SKM-1 (cell line): ENCODE measurements around the gene C8A.

Source experiments
- DNase-seq: peaks from one replicate; lab custom pipeline; 2025; ENCODE audit not compliant: unreplicated experiment; lab: John Stamatoyannopoulos, UW

The C8A gene

DNA sequence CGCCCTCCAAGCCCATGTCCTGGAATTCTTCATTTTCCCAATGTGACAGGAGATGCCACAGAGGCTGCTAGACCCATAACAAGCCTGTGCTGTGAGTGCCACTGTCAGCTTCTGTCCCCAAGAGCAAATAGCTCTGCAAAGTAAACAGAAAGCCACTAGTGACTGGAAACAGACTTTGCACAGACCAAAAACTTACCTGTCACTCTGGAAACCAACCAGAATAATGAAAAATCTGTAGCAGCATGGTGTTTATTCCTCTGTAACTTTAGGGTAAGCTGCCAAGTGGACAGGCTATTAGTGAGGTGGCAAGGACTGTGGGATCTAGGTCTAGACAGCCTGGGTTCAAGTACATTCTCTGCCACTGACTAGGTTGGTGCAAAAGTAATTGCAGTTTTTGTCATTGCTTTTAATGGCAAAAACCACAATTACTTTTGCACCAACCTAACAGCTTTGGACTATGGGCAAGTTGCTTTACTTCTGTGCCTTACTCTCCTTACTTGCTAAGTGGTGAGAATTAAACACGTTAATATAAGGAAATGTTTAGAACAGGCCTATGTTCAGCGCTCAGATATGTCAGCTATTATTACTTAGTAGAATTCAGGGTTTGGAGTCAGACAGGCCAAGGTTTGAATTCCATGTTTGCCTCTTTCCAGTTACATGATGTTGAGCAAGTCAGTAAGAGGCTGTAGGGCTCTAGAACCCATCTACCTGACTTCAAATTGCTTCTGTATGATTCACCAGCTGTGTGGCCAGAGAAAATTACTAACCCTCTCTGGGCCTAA is 111.5 kb downstream of the C8A start, which contains the start of gene C8B:
TSS of gene C8B (minus strand) at position 100 of the 782 bp plus-strand sequence. CDS start at position 33, 67 bp downstream.
- DNase-seq, result no peak

DNA sequence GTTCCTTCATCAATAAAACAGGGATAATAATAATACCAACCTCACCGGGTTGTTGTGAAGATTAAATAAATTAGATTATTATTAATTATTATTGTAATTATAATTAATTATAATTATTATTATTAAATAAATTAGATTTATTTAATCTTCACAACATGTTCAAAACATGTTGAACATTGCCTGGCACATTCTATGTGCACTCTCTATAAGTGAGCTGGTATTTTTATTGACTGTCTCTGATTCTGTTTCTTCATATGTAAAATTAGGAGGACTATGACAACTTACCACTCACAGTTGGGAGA is 112.1 kb downstream of the C8A start:
- DNase-seq, result no peak

GRCh38 chr1:56967355-56967754 is 112.8 kb downstream of the C8A start:
- no peak for DNase-seq
